Cardiac muscle cell (in vitro differentiated cells and primary cell): Measurements from ENCODE around the gene RPS14. TPM values are rescaled to one million over a fixed set of nuclear protein-coding genes. Genes with fewer than 3 reads are reported as not detected.

Experiments
- DNase-seq, 2 donors: peaks; one replicate each; pipeline versions ENCODE4 v3.0.0 to v3.0.0-alpha.2; 2010 to 2017; ENCODE audit warnings: low read depth in 1 of 2, low spot score in 1 of 2
- H3K27ac ChIP-seq: fragments of 200-600 bp; sonication (generic); 2 replicates; pipeline ENCODE4 v1.5.1; 2016
- H3K27me3 ChIP-seq: fragments of 200-600 bp; sonication (generic); 2 replicates; pipeline ENCODE4 v1.6.0; 2016; ENCODE audit warnings: control low read depth
- H3K36me3 ChIP-seq: fragments of 200-600 bp; sonication (generic); 2 replicates; pipeline ENCODE4 v1.5.1; 2016; ENCODE audit warnings: control low read depth
- H3K4me1 ChIP-seq: fragments of 200-600 bp; sonication (generic); 2 replicates; pipeline ENCODE4 v1.8.1; 2017; ENCODE audit warnings: low read depth, mild to moderate bottlenecking, mixed run types
- H3K4me3 ChIP-seq: fragments of 200-600 bp; sonication (generic); 2 replicates; pipeline ENCODE4 v1.5.1; 2016; ENCODE audit warnings: mild to moderate bottlenecking
- H3K9me3 ChIP-seq: fragments of 200-600 bp; sonication (generic); 2 replicates; pipeline ENCODE4 v1.5.1; 2017; ENCODE audit warnings: low read depth, mild to moderate bottlenecking, control low read depth
- polyA plus RNA-seq: library from polyadenylated mRNA; unstranded; fragments of >200 nt; fragmentation: Nextera tagmentation; extraction: Ambion mirVana; gene quantifications from 2 replicates; pipeline ENCODE4 v1.2.1, GENCODE V29; 2016
- total RNA-seq: library from RNA; depleted of rRNA; stranded (reverse); fragments of >200 nt; gene quantifications from 2 replicates; pipeline ENCODE4 v1.2.3, GENCODE V29; 2016
- TF ChIP-seq, protein P1 (sequence below): IDR thresholded peaks from 2 replicates; pipeline ENCODE4 v1.5.1; 2012; ENCODE audit warnings: low read depth, mild to moderate bottlenecking, low read length

RPS14 gene
- total and polyA plus RNA-seq, 2 experiments from 2014 or later = 1,307 to 2,781 TPM

DNA sequence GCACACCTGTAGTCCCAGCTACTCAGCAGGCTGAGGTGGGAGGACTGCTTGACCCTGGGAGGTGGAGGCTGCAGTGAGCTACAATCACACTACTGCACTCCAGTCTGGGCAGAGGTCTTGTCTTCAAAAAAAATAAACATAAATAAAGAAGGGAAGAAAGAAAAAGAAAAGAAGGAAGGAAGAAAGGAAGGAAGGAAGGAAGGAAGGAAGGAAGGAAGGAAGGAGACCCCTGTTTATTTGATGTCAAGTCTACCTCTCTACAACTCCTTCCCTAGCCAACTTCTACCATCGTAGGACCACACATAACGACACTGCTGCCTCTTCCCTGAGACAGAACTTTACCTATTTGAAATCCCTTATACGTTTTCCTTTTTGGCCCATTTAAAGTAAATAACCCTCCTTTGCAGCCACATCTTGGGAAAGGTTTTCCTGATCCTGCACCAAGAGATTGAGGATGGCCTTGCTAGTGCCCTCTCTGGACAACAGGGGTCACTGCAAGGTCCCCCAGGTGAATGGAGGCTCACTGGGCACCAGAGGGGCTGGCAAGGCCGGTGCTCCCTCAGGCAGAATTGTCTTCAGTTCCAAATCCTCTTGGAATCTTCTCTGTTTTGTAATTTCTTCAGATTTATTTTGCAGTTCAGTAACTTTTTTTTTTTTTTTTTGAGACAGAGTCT is 10.5 kb downstream of the RPS14 start:
- Histone ChIP-seq H3K36me3 (peaks cover 7% of the 10 kb centered on the region), H3K27me3 (no peaks in the 10 kb centered on the region), H3K4me3 (no peak overlapping the region), H3K27ac (no peak overlapping the region), H3K4me1 (no peaks in the 10 kb centered on the region), H3K9me3 (no peaks in the 10 kb centered on the region)
- peak; percentile 45 to 59 for DNase-seq
- TF ChIP-seq, protein P1, sequence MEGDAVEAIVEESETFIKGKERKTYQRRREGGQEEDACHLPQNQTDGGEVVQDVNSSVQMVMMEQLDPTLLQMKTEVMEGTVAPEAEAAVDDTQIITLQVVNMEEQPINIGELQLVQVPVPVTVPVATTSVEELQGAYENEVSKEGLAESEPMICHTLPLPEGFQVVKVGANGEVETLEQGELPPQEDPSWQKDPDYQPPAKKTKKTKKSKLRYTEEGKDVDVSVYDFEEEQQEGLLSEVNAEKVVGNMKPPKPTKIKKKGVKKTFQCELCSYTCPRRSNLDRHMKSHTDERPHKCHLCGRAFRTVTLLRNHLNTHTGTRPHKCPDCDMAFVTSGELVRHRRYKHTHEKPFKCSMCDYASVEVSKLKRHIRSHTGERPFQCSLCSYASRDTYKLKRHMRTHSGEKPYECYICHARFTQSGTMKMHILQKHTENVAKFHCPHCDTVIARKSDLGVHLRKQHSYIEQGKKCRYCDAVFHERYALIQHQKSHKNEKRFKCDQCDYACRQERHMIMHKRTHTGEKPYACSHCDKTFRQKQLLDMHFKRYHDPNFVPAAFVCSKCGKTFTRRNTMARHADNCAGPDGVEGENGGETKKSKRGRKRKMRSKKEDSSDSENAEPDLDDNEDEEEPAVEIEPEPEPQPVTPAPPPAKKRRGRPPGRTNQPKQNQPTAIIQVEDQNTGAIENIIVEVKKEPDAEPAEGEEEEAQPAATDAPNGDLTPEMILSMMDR = peak; percentile 54

DNA sequence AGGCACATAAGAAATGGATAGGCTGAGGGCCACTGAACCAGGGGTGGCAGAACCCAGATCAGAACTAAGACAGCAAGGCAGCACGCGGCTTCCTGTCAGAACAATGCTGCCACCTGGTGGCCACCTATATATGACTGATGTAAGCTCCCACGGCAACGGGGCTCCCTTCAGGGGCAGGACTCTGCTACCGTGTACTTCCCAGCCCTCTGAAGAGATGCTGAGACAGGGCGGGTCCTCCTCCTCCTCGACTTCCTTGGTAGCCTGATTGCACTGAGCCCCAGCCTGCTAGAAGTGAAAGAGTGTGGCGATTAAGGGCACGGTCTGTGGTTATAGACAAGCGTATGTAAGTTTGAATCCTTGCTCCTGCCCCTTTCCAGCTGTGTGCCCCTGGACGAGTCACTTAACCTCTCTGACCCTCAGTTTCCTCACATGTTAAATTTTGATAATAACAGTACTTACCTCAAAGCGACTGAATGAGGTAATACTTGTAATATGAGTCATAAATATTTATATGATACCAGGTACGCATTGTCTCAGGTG is 13.3 kb downstream of the RPS14 start:
- no peaks in the 10 kb centered on the region for H3K36me3 ChIP-seq
- H3K4me1 ChIP-seq = no peaks in the 10 kb centered on the region
- no peaks in the 10 kb centered on the region for H3K27me3 ChIP-seq
- H3K27ac ChIP-seq = no peak overlapping the region
- DNase-seq = peak; percentile 91 to 94
- TF ChIP-seq, protein P1 = peak; percentile 85
- H3K4me3 ChIP-seq = no peak overlapping the region
- no peaks in the 10 kb centered on the region for H3K9me3 ChIP-seq

DNA sequence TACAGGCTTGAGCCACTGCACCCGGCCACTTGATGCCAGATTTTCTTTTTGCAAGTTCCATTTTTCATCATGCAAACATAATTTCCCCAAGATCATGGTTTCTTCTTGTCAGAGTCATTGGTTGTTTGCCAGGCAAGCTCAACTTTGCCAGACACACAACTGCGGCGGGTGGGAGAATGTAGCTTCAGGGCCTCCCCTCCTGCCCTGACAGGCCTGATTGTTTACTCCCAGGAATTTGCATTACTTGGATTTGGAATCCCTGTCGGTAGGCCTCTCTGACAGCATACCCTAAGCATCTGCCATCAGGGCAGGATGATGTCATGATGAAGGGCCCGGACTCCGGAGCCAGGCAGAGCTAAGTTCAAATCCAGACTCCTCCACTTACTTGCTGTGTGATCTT is 15.1 kb downstream of the RPS14 start:
- Histone ChIP-seq H3K9me3 (no peaks in the 10 kb centered on the region), H3K36me3 (no peaks in the 10 kb centered on the region), H3K4me3 (no peak overlapping the region), H3K27me3 (no peaks in the 10 kb centered on the region), H3K27ac (no peak overlapping the region), H3K4me1 (no peaks in the 10 kb centered on the region)
- peak in 1 of 2 donors; percentile 76 for DNase-seq
- TF ChIP-seq, protein P1 = no peak

DNA sequence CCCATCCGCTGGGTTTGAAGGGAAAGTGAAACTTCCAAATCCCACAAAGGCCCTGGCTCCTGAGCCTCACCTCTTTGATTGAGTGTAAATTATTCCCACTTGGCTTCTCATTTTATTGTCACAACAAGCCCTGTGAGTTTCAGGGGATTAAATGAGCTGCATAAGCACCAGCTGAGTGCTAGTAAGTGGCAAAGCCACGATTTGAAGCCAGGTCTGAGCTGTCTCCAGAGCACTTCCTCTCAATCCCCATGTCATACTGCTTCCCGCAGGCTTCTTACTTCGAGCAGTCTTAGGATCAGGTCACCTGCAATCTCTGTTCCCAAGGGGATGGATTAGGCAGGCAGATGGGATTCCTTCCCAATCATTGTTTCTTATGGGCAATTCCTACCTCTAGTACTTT is 18.0 kb downstream of the RPS14 start:
- no peak overlapping the region for H3K27ac ChIP-seq
- H3K4me1 ChIP-seq = no peaks in the 10 kb centered on the region
- H3K4me3 ChIP-seq = no peak overlapping the region
- no peaks in the 10 kb centered on the region for H3K9me3 ChIP-seq
- TF ChIP-seq, protein P1 = no peak
- H3K27me3 ChIP-seq = no peaks in the 10 kb centered on the region
- no peaks in the 10 kb centered on the region for H3K36me3 ChIP-seq
- DNase-seq = no peak

DNA sequence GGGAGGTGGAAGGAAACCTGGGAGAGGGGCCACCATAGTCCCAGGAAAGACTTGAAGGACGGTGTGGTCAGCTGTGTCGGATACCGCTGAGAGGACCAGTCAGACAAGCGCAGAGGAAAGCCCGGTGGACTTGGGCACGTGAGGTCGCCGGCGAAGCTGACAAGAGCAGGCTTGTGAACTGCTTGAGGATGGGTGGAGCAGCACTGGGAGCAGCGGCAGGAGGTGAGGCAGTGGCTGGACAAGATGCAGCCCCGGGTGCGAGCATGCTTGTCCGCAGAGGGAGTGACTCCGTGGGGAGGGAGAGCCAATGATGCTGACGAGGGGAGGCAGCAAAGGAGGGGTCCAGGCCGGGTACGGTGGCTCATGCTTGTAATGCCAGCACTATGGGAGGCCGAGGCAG is 18.5 kb downstream of the RPS14 start:
- Histone ChIP-seq H3K4me3 (no peak overlapping the region), H3K36me3 (no peaks in the 10 kb centered on the region), H3K4me1 (no peaks in the 10 kb centered on the region), H3K9me3 (no peaks in the 10 kb centered on the region), H3K27ac (no peak overlapping the region), H3K27me3 (no peaks in the 10 kb centered on the region)
- TF ChIP-seq, protein P1 = no peak
- DNase-seq = no peak
